HG03064 (cell line): ENCODE measurements around the gene PSD4.
A peak's percentile ranks its signal among the peaks of the same experiment; 100 is the strongest.

Experiments
- ATAC-seq: cut with Tn5 transposase; IDR thresholded peaks from one replicate; pipeline ENCODE4 v1.9.1; 2021; ENCODE audit warnings: low read depth; ENCODE audit not compliant: unreplicated experiment

The PSD4 gene

DNA sequence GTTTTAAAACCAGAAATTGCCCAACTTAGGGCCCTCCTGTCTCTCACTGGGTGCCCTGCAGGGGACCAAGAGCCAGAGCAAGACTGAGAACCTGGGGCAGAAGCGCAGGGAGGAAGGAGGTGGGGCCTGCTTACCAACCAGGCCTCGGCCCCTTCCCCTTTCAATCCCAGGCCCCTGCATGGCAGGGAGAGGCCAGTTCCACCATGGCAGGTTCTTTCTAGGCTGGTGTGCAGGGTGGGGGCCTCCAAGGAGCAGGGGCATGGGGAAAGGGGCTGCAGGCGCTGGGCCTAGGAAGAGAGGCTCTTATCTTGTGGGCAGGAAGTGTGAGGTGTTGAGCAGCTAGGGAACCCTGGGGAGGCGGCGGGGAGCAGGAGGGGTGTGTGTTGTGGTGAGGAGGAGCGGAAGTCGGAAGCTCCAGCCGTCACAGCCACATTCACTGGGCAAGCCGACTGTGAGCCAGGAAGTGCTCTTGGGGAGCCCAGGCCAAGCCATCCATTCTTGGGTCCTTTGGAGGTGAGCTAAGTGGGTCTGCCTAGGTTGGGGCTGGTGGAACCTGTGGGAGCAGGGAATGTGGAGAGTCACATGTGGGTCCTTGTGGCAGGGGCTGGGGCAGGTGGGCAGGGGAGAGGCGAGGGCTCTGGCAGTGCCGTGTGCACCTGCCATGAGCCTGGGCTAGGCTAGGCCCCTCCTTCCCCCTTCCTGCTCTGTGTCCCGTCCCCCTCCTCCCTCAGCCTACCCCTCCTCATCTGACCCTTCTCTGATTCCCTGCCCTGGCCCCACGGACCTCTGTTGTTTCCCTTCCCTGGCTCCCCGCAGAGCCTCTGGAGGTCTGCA, at the start of gene PSD4:
TSS of gene PSD4 (plus strand) at position 430 of the 834 bp plus-strand sequence. CDS start 8,486 bp downstream, outside the sequence.
- peak; percentile 85 for ATAC-seq

DNA sequence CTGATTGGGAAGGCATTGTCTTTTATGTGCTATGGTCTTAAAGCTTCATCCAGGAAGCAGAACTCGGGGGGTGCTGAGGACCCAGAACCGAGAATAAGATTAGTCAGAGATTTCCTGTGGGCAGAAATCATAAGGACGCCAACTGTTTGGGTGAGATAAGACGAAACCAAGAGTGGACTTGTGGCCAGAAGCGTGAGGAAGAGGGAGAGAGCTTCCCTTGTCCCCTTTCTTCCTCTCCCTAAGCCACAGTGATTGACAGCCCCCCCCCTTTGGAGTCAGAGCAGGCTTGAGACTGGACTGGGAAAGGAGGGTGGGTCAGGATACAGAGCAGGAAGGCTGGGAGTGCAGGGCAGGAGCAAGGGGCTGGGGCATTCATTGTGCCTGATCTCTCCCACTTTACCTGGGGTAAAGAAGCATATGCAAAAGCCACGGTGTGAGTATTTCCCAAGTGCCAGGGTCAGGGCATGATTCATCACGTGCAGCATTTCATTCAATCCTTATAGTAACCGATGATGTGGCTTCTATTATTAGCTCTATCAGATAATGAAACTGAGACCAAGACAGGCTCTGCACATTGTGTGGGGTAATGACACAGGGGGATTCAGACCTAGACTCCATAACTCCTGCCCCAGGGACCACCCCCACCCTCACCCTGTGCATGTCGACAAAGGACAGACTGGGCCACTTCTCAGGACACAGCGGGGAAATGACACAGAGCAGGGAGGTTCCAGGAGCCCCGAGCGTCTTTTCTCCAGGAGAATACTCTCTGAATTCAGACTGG, 49.4 kb upstream of the PSD4 start:
- ATAC-seq = no peak

DNA sequence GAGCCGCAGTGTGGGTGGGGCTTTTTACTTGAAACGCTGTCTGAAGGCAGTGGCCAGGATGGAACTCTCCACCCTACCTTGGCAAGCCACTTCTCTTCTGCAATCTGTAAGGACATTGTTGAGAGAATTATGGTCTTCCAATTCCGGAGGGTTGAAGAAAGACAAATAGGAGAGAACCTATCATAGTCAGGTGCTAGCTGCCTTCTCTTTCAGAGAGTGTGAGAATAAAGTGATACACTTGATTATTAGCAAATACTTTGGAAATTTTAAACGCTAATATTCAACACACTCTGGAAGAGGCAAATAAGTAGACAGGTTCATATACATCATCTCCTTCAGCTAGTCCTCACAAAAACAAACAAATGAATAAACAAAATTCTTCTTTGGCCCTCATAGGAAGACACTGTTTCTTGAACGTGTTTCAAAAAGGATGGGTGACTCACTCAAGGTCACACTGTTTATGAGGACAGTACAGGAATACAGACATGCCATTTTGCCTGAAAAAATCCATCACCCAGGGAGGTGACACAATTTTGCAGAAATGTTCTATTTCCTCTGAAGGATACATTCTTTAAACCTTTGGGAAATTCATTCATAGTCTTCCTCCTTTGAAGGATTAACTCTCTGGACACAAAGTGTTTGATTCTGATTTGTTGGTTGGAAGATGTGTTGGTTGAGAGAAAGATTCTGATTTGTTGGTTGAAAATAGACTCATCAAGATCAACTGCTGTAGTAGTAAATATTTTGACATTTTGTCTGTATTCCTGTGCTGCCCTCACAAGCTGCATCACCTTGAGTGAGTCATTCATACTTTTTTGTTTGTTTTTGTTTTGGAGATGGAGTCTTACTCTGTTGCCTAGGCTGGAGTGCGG, 48.6 kb upstream of the PSD4 start:
- ATAC-seq = no peak

DNA sequence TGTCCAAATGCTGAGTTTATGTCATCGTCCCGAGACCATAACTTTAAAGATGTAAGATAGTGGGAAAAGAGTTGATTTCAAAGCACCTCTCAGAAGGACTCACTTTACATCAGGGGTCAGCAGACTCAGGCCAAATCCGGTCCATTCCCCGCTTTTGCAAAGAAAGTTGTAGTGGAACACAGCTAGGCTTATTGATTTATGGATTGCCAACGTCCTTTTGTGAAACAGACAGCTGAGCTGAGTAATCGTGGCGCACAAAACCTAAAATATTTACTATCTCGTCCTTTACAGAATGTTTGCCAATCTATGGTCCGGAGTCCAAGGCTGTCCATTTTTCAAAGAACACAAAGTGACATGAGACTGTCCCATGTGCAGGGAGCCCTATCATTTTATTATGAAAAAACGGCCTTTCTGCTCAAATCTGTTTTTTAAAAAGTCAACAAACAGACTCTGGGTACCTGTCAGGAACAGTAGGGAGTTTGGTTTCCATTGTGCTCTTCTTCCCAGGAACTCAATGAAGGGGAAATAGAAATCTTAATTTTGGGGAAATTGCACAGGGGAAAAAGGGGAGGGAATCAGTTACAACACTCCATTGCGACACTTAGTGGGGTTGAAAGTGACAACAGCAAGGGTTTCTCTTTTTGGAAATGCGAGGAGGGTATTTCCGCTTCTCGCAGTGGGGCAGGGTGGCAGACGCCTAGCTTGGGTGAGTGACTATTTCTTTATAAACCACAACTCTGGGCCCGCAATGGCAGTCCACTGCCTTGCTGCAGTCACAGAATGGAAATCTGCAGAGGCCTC, 46.7 kb upstream of the PSD4 start, which contains the start of gene IL1RN:
TSS of gene IL1RN (plus strand) at position 754 of the 801 bp plus-strand sequence. CDS start at position 781, 27 bp downstream.
- ATAC-seq = no peak

DNA sequence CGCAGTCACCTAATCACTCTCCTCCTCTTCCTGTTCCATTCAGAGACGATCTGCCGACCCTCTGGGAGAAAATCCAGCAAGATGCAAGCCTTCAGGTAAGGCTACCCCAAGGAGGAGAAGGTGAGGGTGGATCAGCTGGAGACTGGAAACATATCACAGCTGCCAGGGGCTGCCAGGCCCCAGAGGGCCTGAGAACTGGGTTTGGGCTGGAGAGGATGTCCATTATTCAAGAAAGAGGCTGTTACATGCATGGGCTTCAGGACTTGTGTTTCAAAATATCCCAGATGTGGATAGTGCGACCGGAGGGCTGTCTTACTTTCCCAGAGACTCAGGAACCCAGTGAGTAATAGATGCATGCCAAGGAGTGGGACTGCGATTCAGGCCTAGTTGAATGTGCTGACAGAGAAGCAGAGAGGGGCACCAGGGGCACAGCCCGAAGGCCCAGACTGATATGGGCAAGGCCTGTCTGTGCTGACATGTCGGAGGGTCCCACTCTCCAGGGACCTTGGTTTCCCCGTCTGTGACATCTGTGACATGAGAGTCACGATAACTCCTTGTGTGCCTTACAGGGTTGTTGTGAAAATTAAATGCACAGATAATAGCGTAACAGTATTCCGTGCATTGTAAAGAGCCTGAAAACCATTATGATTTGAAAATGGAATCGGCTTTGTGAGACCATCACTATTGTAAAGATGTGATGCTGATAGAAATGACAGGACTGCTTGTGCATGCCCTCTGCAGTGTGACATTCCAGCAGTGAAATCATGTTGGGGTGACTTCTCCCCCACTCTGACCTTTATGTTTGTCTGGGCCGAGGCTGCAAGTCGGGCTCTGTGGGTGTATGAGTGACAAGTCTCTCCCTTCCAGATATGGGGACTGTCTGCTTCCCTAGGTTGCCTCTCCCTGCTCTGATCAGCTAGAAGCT, 45.9 kb upstream of the PSD4 start:
- no peak for ATAC-seq

DNA sequence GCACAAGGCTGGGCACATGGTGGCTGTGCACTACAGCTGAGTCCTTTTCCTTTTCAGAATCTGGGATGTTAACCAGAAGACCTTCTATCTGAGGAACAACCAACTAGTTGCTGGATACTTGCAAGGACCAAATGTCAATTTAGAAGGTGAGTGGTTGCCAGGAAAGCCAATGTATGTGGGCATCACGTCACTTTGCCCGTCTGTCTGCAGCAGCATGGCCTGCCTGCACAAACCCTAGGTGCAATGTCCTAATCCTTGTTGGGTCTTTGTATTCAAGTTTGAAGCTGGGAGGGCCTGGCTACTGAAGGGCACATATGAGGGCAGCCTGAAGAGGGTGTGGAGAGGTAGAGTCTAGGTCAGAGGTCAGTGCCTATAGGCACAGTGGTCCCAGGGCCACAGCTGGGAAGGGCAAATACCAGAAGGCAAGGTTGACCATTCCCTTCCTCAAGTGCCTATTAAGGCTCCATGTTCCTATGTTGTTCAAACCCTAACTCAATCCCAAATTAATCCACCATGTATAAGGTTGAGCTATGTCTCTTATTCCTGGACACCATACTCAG, 44.2 kb upstream of the PSD4 start:
- ATAC-seq = no peak

DNA sequence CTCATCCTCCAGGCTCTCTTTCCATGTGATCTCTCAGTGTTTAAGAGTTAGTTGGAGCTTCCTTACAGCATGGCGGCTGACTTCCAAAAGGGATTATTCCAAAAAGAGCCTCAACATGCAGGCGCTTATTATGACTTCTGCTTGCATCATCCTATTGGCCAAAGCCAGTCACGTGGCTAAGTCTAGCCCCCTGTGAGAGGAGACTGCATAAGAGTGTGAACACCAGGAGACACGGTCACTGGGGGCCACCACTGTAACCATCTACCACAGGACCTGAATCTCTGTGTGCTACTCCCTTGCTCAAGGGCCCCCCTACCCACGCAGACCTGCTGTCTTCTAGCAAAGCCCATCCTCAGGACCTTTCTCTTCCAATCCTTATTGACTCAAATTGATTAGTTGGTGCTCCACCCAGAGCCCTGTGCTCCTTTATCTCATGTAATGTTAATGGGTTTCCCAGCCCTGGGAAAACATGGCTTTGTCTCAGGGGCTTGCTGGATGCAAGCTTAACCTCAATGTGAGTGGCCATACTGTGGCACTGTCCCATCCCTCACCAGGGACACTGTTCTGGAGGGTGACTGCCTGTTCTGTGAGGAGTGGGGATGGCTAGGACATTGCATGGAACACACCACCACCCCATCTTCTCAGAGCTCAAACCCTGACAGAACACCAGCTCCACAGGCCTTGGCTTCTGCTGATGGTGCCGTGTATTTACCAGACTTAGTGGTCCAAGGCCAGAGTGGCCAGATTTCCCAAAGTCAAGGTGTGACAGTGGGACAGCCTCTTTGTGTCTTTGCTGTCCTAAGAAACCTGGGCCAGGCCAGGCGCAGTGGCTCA, 42.2 kb upstream of the PSD4 start:
- ATAC-seq = no peak

DNA sequence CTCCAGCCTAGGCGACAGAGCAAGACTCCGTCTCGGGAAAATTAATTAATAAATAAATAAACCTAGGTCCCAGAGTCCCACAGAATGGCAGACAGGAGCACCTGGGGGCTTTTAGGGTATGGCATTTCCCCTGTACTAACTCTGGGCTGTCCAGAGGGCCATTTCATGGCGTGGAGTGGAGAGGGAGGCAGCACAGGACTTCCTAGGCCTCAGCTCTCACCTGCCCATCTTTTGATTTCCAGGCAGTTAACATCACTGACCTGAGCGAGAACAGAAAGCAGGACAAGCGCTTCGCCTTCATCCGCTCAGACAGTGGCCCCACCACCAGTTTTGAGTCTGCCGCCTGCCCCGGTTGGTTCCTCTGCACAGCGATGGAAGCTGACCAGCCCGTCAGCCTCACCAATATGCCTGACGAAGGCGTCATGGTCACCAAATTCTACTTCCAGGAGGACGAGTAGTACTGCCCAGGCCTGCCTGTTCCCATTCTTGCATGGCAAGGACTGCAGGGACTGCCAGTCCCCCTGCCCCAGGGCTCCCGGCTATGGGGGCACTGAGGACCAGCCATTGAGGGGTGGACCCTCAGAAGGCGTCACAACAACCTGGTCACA, 41.3 kb upstream of the PSD4 start:
- ATAC-seq = no peak

DNA sequence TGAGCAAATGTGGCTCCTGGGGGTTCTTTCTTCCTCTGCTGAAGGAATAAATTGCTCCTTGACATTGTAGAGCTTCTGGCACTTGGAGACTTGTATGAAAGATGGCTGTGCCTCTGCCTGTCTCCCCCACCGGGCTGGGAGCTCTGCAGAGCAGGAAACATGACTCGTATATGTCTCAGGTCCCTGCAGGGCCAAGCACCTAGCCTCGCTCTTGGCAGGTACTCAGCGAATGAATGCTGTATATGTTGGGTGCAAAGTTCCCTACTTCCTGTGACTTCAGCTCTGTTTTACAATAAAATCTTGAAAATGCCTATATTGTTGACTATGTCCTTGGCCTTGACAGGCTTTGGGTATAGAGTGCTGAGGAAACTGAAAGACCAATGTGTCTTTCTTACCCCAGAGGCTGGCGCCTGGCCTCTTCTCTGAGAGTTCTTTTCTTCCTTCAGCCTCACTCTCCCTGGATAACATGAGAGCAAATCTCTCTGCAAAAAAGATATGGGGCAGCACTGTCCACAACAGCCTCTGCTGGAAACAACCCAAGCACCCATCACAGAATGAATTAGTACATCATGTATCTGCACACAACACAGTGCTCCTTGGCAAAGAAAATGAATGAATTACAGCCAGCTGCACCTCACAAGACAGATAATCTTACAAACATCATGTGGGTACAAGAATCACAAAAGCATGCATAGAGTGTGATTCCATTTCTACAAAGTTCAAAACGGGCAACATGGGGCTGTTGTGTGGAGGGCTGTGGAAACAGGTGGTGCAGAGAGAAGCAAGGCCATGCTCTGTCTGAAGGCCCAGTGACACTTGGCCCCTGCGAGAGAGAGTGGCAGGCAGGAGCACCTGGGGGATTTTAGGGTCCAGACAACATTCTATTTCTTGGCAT, 39.8 kb upstream of the PSD4 start:
- ATAC-seq = no peak

DNA sequence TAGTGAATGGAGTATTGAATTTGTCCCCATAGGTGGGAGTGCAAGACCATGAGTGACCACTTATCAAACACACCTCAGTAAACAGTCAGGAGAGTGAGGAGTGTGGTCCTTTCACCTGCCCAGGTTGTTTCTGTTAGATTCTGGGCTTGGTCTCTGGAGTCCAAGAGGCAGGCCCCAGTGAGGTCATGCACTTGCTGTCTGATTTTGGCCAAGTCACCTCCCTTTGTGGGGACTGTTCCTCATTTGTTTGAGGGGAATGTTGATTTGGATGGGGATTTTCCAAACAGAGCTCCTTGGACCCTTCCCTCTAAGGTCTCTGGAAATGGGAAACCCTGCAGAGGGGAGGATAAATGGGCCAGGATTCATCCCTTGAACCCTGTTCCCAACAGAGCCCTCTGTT, 39.1 kb upstream of the PSD4 start:
- ATAC-seq = no peak

DNA sequence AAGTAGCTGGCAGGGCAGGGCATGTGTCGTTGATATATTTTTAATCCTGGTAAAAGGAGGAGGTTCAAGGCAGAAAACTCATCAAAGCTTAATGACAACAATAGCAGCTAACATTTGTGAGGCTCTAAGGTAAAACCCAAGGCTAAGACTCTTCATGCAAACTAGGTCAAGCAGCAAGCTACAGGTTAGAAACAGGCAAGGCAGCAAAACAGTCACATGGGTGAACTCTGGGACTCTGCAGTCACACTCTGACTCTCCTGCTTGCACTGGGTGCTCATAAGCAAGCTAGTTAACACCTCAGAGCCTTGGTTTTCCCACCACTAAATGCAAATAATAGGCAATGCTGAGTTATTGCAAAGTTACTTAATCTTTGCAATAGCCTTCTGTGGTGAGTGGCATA, 38.5 kb upstream of the PSD4 start:
- no peak for ATAC-seq

DNA sequence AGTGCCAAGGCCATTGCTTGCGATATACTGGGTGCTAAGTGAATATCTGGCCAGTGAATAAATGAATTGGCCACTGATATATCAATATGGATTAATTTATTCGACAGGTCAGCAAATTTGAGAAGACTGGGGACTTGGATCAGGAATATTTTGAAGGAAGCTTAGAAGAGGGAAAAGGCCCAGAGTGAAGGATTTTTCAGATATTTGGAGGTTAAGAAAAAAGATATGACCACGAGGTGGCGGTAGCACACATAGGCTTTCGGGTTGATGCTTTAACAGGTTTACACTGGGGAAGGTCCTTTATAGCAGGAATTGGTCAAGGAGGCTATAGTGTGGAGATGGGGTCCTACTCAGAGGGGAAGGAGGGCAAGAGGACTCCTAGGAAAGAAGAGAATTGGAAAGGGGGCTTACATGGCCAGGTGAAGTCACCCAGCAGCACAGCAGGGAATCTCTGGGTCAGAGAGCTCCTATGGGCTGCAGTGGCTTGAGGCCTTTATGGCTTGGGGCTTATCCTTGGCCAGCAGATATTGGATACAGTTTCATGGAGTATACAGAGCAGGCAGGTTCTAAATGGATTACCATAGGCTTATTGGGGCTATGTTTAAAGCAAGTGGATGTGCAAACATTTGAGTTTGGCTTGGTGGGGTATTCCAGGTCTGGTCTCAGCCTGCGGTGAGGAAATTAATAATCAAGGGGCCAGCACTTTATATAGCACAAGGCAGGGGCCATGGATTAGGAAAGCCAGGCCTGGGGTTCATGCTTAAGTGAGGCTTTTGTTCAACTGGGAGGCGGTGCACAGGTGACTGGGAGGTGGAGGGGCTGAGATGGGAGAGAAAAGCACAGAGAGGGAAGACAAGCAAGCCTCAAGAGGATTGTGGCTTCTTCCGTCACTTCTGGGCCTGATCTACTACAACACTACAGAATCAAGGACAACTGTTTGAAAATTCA, 36.7 kb upstream of the PSD4 start:
- ATAC-seq = no peak

DNA sequence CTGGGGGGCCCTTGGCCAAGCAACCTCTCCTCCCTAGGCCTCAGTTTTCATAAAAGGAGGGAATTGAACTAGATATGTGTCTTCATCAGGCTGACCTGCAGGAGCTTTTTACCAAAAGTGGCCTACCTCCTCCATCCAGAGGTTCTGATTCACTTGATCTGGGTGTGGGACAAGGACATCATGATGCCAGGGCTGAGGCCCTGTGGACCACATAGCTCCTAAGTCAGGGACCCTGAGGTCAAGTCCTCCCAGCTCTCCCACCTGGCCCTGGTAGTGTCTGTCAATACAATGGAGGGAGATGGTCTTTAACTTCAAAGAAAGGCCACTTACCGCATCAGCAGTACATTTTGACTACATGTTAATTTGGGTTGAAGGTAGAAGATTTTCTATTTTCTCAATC, 35.9 kb upstream of the PSD4 start:
- ATAC-seq = no peak

DNA sequence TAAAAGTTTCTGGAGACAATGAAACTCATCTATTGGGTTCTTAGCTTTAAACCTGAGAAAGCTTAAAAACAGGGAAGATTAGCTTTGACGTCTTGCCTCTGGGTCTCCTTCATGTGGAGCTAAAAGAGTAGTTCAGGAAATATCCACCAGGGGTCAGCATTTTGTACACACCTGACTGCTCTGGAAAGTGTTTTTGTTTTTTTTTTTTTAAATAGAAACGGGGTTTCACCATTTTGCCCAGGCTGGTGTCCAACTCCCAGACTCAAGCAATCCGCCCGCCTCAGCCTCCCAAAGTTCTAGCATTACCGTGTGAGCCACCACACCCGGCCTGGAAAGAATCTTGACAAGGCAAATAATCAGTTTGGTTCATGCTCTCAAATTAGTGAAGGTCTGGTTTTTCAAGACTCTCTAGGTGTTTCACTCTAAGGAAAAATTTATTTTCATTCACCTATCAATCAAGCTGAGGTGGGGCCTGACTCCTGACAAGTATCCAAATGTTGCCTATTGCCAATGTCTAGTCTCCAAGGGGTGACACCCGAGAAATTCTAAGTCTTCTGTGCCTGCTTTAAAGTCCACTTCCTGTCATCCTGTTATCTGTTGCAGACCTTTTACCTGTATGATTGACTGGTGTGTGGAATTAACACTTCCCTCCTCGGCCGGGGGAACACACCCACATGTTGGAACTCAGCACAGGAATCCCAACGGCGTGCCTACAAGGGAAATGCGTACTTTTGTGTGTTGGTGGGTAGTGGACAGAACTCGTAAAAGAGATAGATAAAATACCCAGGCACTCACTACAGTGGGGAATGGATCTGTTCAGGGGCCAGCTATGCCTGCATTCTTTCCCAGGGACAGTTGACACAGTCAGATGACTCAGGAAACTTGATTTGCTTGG, 35.1 kb upstream of the PSD4 start:
- no peak for ATAC-seq
